DND-41 (cell line): Measurements from ENCODE around the gene KISS1R.

Experiments
- CTCF ChIP-seq: IDR thresholded peaks from 2 replicates; pipeline ENCODE4 v1.5.1; 2012; ENCODE audit warnings: borderline replicate concordance, low read length, moderate library complexity, mild to moderate bottlenecking; ENCODE audit not compliant: poor library complexity, severe bottlenecking; ENCODE audit errors: extremely low read depth
- EZH2 ChIP-seq: IDR thresholded peaks from 3 replicates; pipeline ENCODE4 v1.6.1; 2012; ENCODE audit warnings: borderline replicate concordance, low read depth, mild to moderate bottlenecking, moderate library complexity, low read length, inconsistent platforms; ENCODE audit not compliant: severe bottlenecking

- no peak for TF ChIP-seq CTCF
- TF ChIP-seq EZH2, result no peak
These were observed 48.5 kb upstream of the KISS1R start for GRCh38 chr19:868458-869244.
